Measurements from ENCODE around the gene LIN9.
"Not testable (repeated sequence)": the region's sequence is repeated elsewhere in the genome, so short reads cannot be mapped to it uniquely, and the experiment has no call there.

Gene LIN9

DNA sequence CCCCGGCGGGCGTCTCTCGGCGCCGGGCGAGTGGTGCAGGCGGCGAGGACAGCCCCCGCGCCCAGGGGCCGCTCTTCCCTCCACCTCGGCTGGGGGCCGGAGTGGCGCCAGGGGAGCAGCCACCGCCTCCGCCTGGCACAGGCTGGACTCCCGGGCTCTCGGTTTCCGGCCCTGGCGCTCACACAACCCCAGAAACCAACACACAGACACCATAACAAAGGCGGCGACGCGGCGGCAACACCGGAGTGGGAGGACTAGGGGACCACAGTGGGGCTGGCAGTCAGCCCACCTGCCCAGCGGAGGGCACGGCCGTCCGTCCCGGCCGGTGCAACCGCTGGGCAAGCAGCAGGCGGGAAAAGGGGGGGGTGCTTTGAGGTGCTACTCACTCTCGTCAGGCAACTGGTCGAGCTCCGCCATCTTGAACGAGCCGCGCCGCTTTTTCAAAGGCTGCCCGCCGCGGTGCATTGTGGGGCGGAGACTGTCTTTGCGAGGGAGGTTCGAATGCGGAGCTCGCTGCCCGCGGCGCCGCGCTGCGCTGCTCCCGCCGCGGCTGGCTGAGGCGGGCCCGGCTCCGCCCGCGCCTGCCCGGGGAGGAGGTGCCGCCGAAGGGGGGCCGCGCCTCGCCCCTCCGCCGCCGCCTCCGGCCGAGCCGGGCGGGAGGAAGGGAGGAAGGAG, at the start of gene LIN9:
TSS of gene LIN9 (minus strand) at position 442 of the 675 bp plus-strand sequence. CDS start at position 417, 25 bp downstream.
- peak; percentile 77 for DNase-seq (ENCODE audit: low read depth, low spot score)

- DNase-seq (ENCODE audit: low read depth, low spot score), result no peak
Measured at GRCh38 chr1:226357416-226357815, 48.5 kb upstream of the LIN9 start.

DNA sequence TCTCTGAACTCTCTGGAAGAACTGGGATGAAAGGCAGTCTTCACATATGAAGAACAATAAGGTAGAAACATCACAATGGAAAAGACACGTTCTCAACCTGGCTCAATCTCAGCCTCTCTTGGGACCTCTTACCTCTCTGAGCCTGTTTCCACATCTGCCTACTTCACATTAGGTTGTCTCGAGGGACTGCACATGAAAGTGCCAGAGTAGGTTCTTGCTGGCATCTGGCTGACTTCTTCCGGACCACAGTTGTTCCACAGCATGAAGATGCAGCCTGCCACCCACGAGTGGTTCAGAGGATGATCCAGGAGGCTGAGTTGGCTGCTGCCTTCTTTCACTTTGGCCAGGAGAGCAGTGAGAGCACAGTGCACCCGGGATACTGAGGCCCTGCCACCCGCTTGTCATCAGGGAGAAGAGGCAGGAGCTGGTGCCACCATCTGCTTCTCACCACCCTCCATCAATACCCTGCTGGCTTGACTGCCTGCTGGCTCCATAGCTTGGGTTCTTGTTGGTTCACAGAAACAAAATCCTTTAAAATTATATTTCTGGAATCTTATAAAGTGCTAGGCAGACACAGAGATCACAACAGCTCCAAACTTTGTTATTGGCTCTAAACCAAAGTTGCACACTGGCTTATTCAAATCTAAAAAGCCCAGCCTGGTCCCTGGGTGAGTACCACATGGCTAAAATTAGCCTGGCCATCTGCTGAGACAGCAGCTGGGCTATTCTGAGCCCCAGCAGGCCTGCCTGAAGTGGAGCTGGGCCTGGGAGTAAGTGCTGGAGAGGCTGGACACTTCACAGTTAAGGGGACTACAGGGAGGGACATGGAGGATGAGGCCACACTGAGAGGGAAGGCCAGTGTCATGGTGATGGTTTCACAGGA, 46.9 kb upstream of the LIN9 start:
- DNase-seq (ENCODE audit: low read depth, low spot score), result no peak

DNA sequence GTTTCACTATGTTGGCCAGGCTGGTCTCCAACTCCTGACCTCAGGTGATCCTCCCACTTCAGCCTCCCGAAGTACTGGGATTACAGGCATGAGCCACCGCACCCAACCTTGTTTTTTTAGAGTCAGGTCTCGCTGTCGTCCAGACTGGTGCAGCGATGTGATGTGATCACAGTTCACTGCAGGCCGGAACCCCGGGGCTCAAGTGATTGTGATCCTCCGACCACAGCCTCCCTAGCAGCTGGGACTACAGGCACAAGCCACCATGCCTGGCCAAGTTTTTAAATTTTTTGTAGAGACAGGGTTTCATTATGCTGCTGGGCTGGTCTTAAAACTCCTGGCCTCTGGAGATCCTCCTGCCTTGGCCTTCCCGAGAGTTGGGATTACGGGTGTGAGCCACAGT, 46.1 kb upstream of the LIN9 start:
- no peak for DNase-seq (ENCODE audit: low read depth, low spot score)

GRCh38 chr1:226353698-226354525, 44.9 kb upstream of the LIN9 start:
- no peak for DNase-seq (ENCODE audit: low read depth, low spot score)

DNA sequence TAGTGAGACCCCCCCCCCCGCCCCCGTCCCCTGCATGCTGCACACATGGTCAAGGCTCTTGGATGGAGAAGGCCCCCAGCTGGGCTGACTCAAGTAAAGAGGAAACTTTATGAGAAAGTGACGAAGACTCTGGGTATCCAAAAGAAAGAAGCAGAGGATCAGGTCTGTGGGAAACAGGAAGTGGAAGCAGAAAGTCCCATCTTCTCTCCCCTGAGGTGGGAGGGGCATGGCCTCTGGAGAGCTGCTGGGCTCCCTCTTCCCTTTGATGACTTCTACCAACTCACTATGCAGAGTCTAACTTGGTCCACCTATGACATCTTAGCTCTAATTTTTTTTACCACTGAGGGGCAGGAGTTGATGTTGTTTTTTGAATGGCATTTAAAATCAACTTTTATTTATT, 42.7 kb upstream of the LIN9 start:
- DNase-seq (ENCODE audit: low read depth, low spot score), result no peak

DNA sequence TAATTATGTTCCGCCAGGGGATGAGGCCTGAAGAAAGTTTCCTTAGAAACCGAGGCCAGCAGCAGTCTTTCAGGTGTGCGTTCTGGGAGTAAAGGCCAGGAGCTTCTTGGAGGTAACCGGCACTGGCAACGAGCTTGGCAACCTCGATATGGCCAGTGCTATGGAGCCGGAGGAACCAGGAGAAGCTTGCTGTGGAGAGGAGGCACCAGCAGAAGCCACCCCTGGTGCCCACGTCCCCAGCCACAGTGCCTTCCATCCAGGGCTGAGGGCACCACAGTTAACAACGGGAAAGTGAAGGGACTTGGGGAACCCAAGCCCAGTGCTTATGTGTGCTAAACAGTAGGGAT, 41.5 kb upstream of the LIN9 start:
- no peak for DNase-seq (ENCODE audit: low read depth, low spot score)

DNA sequence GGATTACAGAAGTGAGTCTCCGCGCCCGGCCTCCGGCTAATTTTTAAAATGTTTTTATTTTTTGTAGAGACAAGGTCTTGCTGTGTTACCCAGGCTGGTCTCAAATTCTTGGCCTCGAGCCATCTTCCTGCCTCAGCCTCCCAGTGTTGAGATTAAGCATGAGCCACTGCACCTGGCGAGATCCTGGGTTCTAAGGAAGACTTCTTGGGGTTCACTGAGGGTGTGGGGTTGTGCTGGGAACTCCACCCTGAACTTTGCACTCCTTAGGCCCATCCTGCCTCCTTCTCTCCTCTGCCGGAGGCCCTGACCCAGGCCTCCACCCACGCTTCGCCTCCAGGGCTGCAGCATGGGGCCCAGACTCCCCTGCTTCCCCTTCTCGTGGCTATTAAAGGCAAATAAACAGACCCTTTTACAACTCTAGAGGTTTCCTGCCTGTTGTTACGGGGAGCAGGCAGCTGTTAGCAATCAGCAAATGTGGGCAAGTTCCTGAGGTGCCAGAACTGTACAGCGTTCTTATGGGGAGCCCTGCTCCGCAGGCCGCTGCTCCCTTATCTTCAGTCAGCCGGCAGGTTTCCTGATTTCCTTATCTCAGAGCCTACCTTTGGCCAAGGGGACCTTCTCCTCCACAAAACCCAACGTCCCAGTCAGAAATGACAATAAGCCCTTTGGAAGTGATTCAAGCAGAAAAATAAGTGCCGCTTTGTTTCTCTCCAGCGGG, 41.0 kb upstream of the LIN9 start:
- DNase-seq (ENCODE audit: low read depth, low spot score), result no peak

- DNase-seq (ENCODE audit: low read depth, low spot score), result no peak
Measured at GRCh38 chr1:226349081-226349480, 40.1 kb upstream of the LIN9 start.

GRCh38 chr1:226344441-226345259, 35.7 kb upstream of the LIN9 start:
- no peak for DNase-seq (ENCODE audit: low read depth, low spot score)

DNA sequence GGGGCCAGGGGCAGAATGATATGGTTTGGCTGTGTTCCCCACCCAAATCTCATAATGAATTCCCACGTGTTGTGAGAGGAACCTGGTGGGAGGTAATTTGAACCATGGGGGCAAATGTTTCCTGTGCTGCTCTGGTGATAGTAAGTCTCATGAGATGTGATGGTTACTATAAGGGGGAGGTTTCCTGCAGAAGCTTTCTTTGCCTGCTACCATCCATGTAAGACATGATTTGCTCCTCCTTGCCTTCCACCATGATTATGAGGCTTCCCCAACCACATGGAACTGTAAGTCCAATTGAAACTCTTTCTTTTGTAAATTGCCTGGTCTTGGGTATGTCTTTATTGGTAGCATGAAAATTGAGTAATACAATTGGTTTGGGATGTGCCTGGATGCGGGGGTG, 33.7 kb upstream of the LIN9 start:
- DNase-seq (ENCODE audit: low read depth, low spot score), result no peak

DNA sequence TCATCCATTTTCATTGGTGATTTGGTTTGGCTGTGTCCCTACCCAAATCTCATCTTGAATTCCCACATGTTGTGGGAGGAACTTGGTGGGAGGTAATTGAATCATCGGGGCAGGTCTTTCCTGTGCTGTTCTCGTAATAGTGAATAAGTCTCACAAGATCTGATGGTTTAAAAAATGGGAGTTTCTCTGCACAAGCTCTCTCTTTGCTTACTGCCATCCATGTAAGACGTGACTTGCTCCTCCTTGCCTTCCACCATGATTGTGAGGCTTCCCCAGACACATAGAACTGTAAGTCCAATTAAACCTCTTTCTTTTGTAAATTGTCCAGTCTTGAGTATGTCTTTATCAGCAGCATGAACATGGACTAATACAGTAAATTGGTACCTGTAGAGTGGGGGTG, 31.1 kb upstream of the LIN9 start:
- not testable (repeated sequence) for DNase-seq (ENCODE audit: low read depth, low spot score)

GRCh38 chr1:226337276-226337875, 28.4 kb upstream of the LIN9 start:
- DNase-seq (ENCODE audit: low read depth, low spot score), result no peak

GRCh38 chr1:226335661-226336060, 26.7 kb upstream of the LIN9 start:
- DNase-seq (ENCODE audit: low read depth, low spot score), result no peak

DNA sequence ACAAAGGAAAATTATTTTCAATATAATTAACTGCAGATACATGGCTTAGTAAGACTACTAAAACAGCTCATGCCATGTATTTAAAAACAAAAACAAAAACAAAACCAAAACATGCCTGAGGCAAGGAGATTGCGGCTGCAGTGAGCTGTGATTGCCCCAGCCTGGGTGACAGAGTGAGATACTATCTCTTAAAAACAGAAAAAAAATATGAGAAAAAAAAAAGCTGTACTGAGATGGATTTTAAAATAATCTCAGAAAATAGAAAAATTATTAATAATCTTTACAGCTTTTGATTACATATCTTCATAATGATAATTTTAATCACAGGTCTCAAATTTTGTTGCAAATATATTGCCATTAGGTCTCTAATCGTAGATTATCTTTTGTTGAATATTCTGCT, 24.0 kb upstream of the LIN9 start:
- DNase-seq (ENCODE audit: low read depth, low spot score), result no peak

GRCh38 chr1:226329237-226329636, 20.3 kb upstream of the LIN9 start:
- no peak for DNase-seq (ENCODE audit: low read depth, low spot score)

- DNase-seq (ENCODE audit: low read depth, low spot score), result no peak
Measured at GRCh38 chr1:226327761-226328162, 18.8 kb upstream of the LIN9 start.

DNA sequence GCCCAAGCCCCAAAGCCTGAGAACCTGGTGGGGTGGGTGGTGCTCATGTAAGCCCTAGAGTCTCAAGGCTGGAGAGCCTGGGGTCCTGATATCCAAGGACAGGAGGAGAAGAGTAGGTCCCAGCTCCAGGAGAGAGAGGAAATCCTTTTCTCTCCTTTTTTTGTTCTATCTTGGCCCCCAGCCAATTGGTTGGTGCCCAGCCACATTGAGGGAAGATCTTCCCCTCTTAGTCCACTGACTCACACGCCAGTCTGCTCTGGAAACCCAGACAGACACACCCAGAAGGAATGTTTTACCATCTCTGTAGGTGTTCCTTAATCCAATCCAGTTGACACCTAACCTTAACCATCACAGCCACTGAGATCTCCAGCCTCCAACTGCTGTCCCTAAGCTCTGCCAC, 16.2 kb upstream of the LIN9 start:
- no peak for DNase-seq (ENCODE audit: low read depth, low spot score)

- DNase-seq (ENCODE audit: low read depth, low spot score), result no peak
Measured at GRCh38 chr1:226324479-226324878, 15.5 kb upstream of the LIN9 start.

- no peak for DNase-seq (ENCODE audit: low read depth, low spot score)
Measured at GRCh38 chr1:226322986-226323385, 14.0 kb upstream of the LIN9 start.

Data from smooth muscle cell of the brain vasculature (primary cell).